ENCODE results near the gene GPR132. TPM values are rescaled to one million over a fixed set of nuclear protein-coding genes. Genes with fewer than 3 reads are reported as not detected.

GPR132 gene
- total and polyA plus RNA-seq, 2 of the 13 experiments (the other 11 are each of a cell fraction or from before 2014, with no cell fraction given): not detected

DNA sequence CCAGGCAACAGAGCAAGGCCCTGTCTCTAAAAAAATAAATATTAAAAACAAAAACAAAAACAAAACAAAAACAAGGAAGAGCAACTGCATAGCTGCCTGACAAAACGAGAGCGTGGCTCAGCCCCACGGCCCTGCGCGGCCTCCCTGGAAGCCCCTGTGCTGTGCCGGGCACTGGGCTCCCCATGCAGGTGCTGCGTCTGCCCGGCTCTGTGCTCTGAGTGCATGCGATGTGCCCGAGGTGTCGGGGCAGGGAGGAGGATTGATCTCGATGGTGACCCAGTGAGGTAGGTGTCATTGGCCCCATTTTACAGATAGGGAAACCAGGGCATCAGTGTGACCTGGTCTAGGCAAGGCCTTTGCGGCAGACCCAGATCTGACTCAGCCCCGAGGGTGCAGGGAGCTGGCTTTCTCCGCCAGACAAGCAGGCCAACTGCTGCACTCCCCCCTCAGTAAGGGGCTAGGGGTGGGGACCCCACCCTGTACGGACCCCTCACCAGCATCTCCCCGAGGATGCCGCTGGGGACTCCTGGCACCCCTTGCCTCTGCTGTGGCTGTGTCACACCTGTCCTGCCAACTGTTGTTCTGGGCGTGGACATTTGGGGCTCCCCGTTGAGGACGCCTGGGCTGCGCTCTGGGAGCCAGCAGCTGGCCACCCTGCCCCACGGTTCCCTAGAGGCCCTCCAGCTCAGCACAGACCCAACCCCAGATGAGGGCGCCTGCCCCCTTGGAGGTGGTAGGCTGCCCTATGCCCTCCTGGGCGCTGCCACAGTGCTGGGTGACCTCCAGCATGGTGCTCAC lies 15.3 kb downstream of the GPR132 start (continued):
- TF ChIP-seq ZNF10 (CRISPR knock-in tag; IDR thresholded peaks at IDR 0.05; ENCODE audit: borderline replicate concordance, low read depth): no peak
- no peak for TF ChIP-seq CENPT (CRISPR knock-in tag; IDR thresholded peaks at IDR 0.05; ENCODE audit: low read depth)
- TF ChIP-seq ZNF619 (CRISPR knock-in tag; IDR thresholded peaks at IDR 0.05): no peak
- 0 out of 2 replicates have a peak, but pooled peaks have one; percentile 21 for TF ChIP-seq ZNF629 (CRISPR knock-in tag; conservative IDR thresholded peaks at IDR 0.05)
- TF ChIP-seq, protein P1, sequence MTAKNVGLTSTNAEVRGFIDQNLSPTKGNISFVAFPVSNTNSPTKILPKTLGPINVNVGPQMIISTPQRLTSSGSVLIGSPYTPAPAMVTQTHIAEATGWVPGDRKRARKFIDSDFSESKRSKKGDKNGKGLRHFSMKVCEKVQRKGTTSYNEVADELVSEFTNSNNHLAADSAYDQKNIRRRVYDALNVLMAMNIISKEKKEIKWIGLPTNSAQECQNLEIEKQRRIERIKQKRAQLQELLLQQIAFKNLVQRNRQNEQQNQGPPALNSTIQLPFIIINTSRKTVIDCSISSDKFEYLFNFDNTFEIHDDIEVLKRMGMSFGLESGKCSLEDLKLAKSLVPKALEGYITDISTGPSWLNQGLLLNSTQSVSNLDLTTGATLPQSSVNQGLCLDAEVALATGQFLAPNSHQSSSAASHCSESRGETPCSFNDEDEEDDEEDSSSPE (CRISPR knock-in tag; IDR thresholded peaks at IDR 0.05): no peak
- TF ChIP-seq, protein P2, sequence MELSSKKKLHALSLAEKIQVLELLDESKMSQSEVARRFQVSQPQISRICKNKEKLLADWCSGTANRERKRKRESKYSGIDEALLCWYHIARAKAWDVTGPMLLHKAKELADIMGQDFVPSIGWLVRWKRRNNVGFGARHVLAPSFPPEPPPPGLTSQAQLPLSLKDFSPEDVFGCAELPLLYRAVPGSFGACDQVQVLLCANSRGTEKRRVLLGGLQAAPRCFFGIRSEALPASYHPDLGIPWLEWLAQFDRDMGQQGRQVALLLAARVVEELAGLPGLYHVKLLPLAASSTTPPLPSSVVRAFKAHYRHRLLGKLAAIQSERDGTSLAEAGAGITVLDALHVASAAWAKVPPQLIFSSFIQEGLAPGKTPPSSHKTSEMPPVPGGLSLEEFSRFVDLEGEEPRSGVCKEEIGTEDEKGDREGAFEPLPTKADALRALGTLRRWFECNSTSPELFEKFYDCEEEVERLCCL (CRISPR knock-in tag; IDR thresholded peaks at IDR 0.05; ENCODE audit: borderline replicate concordance): no peak

GRCh38 chr14:105047283-105048016 lies 17.8 kb downstream of the GPR132 start:
- no peaks in the 10 kb centered on the region for H3K79me2 ChIP-seq (ENCODE audit: insufficient read depth, low read length)
- no peak overlapping the region for H3K4me2 ChIP-seq (ENCODE audit: low read depth, low read length)
- POLR2A ChIA-PET: no interaction called here
- H2AFZ ChIP-seq (ENCODE audit: low read length): no peak overlapping the region
- no peaks in the 10 kb centered on the region for H4K20me1 ChIP-seq (ENCODE audit: insufficient read depth, low read length)
- 13% methylated on average over 5 of the region's 24 CpGs for WGBS (ENCODE audit: low lambda C conversion rate)
- no peak overlapping the region for H3K4me3 ChIP-seq (replicated peaks in 1 of 3; ENCODE audit: insufficient read depth in 1 of 3, low read depth in 2 of 3, low read length in 3 of 3)
- in situ Hi-C loops (cut with HindIII; ENCODE audit: extremely low pct_ligation_motif_present, low pct_unique_long_range_greater_than_20kb) (loop anchor here (5.0 kb wide), 1 partner anchor 75 kb away; no protein-coding TSS in a partner anchor), intact Hi-C loops (cut with micrococcal nuclease; ENCODE audit: unreplicated experiment) (no loop called here)
- no peaks in the 10 kb centered on the region for H3K36me3 ChIP-seq (replicated peaks in 1 of 2; ENCODE audit: control insufficient read depth in 1 of 2, insufficient read depth in 2 of 2, low read length in 2 of 2)
- FAIRE-seq (no peak), ATAC-seq (peak; percentile 36), DNase-seq (ENCODE audit: low spot score) (no peak)
- BruUV-seq (replicated peaks): no TSS peak
- no peaks in the 10 kb centered on the region for H3K4me1 ChIP-seq (ENCODE audit: insufficient read depth, low read length)
- H3K27me3 ChIP-seq (ENCODE audit: control insufficient read depth in 1 of 2, insufficient read depth in 2 of 2, low read length in 2 of 2): peaks cover 1 to 25% of the 10 kb centered on the region in 2 experiments; a peak in 4 of 5 replicates
- CTCF ChIA-PET (ENCODE audit: low intra/inter-chr PET ratio, low total read pairs): interaction anchor here (4.5 kb wide), 1 partner anchor 70 kb away, joined by 146 read pairs; the partner anchor contains the start of gene AHNAK2
- no peak overlapping the region for H3K9ac ChIP-seq (ENCODE audit: insufficient read depth, low read depth, low read length)
- no peaks in the 10 kb centered on the region for H3K9me3 ChIP-seq (ENCODE audit: low read length)
- no peak overlapping the region for H3K27ac ChIP-seq (ENCODE audit: extremely low read length, insufficient read depth, low read length)
- TF ChIP-seq ZFP1 (CRISPR knock-in tag; IDR thresholded peaks at IDR 0.05): no peak
- TF ChIP-seq ZFP36 (IDR thresholded peaks at IDR 0.05; ENCODE audit: borderline replicate concordance, low read depth, low read length, partially characterized antibody): no peak
- TF ChIP-seq, protein P3, sequence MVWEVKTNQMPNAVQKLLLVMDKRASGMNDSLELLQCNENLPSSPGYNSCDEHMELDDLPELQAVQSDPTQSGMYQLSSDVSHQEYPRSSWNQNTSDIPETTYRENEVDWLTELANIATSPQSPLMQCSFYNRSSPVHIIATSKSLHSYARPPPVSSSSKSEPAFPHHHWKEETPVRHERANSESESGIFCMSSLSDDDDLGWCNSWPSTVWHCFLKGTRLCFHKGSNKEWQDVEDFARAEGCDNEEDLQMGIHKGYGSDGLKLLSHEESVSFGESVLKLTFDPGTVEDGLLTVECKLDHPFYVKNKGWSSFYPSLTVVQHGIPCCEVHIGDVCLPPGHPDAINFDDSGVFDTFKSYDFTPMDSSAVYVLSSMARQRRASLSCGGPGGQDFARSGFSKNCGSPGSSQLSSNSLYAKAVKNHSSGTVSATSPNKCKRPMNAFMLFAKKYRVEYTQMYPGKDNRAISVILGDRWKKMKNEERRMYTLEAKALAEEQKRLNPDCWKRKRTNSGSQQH (CRISPR knock-in tag; IDR thresholded peaks at IDR 0.05; ENCODE audit: low read depth): no peak
- TF ChIP-seq KDM1A (CRISPR knock-in tag; IDR thresholded peaks at IDR 0.05): no peak
- no peak for TF ChIP-seq JUNB (CRISPR knock-in tag; IDR thresholded peaks at IDR 0.05; ENCODE audit: borderline replicate concordance)
- TF ChIP-seq HDAC2 (CRISPR knock-in tag; IDR thresholded peaks at IDR 0.05): no peak
- no peak for TF ChIP-seq ZNF329 (CRISPR knock-in tag; IDR thresholded peaks at IDR 0.05; ENCODE audit: low read depth)
- TF ChIP-seq NCOR1 (IDR thresholded peaks at IDR 0.05; ENCODE audit: borderline replicate concordance, low read length): no peak
- no peak for TF ChIP-seq KLF16 (CRISPR knock-in tag; IDR thresholded peaks at IDR 0.05)

Measured in HepG2 (cell line).